Measurements from ENCODE around the gene GRIA3.

DNA sequence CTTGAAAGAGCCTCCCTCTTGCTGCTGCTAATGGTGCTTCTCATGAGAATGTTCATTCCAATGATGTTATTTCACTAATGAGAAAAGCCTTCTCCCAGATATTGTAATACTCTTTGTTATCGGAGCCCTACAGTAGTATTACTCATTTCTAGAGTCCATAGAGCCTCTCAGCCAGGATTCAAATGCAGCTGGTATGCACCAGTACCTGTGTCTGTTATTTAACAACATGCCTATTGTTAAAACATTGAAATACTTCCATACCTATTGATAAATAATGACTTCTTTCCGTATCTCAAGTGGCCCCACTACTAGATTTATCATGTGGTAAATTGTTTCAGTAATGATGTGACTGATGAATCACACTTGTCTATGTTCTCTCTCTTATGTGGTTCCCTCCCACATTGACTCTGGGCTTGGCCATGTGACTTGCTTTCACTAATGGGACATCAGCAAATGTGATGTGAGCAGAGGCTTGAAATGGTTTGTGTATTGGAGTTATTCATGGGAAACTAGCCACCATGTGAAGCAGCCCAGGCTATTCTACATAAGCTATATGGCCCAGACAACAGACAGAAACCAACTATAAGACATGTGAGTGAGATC is 341.1 kb downstream of the GRIA3 start:
- no peak for TF ChIP-seq CTCF (IDR thresholded peaks at IDR 0.05)
- TF ChIP-seq POLR2A (IDR thresholded peaks at IDR 0.05), result no peak
